Fibroblast of skin of back (primary cell): Measurements from ENCODE around the gene PKD1. TPM values are rescaled to one million over a fixed set of nuclear protein-coding genes. Genes with fewer than 3 reads are reported as not detected.

Experiments used
- DNase-seq: peaks from one replicate; pipeline ENCODE4 v3.0.0-alpha.2; 2013
- polyA plus RNA-seq, 2 experiments: library from polyadenylated mRNA; unstranded; fragments of 120-200 nt; gene quantifications; one replicate each; pipeline ENCODE4 v1.2.1, GENCODE V29; 2013; ENCODE audit not compliant: insufficient read length in 2 of 2

PKD1 gene
- 230 TPM for polyA plus RNA-seq (2013, experiment 1 of 2; ENCODE audit: insufficient read length)
- 141 TPM for polyA plus RNA-seq (2013, experiment 2 of 2; ENCODE audit: insufficient read length)

- DNase-seq: peak; percentile 89
These were observed at the start of gene PKD1 for GRCh38 chr16:2135770-2136490. PKD1 (minus strand) TSS chr16:2135898; CDS start chr16:2135689, 209 bp downstream.

- DNase-seq: no peak
These were observed 49.3 kb upstream of the PKD1 start for GRCh38 chr16:2184962-2185361.

DNA sequence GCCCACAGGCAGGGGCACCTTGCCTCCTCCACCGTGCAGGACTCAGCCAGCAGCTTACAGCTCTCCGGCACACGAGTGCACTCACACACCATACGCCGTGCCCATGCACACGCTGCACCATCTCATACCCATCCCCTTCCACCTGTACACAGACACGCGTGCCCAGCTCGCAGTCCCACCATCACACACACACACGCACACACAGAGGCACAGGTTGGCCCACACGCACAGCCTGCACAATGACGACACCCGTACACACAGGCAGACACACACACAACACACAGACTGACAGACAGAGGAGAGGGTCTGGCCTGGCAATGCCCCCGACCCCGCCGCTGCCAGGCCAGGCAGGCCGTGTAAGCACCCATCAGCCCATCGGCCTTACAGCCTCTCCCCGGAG lies 48.6 kb upstream of the PKD1 start:
- no peak for DNase-seq

DNA sequence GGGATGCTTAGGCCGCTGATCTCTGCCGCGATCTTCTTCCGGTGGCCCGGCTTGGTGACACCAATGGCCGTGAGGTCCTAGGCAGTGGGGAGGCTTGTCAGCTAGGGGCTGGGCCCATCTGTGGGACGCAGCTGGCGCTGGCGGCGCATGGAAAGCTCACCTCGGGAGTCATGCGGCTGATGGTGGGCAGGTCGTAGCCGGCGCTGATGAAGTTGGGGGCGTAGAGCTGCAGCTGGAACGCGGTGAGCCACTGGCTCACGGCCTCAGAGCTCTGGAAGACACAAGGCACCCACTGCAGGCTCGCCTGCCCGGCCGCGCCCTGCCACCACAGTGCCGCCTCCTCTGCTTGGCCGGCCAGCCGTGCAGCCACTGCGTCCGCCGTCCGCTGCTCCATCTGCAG lies 48.0 kb upstream of the PKD1 start:
- DNase-seq: no peak

- no peak for DNase-seq
These were observed 46.3 kb upstream of the PKD1 start for GRCh38 chr16:2181952-2182351.

GRCh38 chr16:2180962-2181923 lies 45.5 kb upstream of the PKD1 start:
- DNase-seq: no peak

DNA sequence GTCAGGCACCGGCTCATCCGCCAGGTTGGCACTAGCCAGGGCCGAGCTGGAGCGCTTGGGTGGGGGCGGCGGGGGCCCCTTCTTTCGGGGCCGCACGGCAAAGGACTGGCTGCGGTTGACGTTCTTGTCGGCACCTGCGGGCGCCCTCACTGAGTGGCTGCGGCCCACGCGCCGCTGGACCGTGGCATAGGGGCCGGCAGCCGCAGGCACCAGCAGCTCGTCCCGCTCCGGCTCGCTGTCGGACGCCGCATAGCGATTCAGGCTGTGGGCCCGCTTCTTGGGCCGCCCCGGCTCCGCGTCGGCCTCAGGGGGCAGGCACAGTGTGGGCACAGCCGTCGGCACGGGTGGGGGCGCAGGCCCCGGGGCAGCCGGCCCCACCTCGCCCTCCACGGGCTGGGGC lies 44.8 kb upstream of the PKD1 start:
- DNase-seq: no peak

- no peak for DNase-seq
These were observed 43.9 kb upstream of the PKD1 start for GRCh38 chr16:2179576-2179975.

DNA sequence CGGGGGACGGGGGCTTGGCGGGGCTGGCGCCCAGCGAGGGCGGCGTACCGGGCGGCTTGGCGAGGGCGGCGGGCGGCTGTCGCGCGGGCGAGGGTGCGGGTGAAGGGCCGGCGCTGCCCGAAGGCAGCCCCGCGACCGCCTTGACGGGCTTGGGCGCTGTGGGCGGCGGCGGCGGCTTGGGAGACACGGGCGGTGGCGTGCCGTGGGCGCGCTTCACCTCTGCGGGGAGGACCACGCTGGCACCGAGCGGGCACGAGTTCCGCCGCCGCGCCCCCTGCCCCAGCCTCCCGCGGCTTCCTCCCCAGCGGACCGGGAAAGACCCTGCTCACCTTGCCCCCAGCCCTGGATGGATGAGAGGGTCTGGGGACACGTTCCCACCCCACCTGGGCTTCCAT lies 43.4 kb upstream of the PKD1 start:
- DNase-seq: no peak

GRCh38 chr16:2178321-2179106 lies 42.8 kb upstream of the PKD1 start:
- DNase-seq: peak; percentile 46

GRCh38 chr16:2177561-2177960 lies 41.9 kb upstream of the PKD1 start:
- DNase-seq: no peak

GRCh38 chr16:2177101-2177500 lies 41.4 kb upstream of the PKD1 start:
- no peak for DNase-seq

- no peak for DNase-seq
These were observed 40.3 kb upstream of the PKD1 start for GRCh38 chr16:2176047-2176446.

GRCh38 chr16:2175454-2175853 lies 39.8 kb upstream of the PKD1 start:
- DNase-seq: no peak

DNA sequence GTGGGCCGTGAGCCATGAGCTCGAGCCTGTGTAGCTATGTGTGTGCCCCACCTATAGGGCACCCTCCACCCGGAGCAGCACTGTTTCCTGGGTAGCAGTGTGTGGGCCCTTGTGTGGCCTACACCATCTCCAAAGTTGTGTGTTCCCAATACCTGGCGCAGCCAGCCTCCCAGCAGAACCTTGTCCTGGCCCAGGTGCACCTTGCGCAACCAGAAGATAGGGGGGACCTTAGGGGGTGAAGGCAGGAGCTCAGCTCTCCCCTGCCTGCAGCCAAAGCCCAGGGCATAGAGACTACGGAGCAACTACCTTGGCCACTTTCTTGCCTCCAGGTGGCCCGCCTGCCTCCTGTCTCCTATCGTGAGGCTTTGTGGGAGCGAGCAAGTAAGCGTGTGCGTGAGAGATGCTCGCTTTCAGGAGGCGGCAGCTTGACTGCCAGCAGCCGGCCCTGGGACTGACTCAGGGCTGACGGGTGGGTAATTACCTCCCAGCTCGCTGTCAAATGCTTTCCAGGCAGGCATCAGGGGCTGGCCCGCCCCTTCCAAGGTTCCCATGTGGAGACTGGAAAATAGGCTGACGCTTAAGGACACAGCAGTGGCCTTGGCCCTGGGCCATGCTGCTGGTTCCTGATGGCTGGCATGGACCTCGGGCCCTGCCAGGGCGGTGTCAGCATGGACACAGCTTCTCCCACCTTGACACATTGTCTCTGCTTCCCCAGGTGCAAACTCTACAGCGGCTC lies 38.9 kb upstream of the PKD1 start:
- DNase-seq: no peak

GRCh38 chr16:2173916-2174315 lies 38.2 kb upstream of the PKD1 start:
- DNase-seq: no peak

- no peak for DNase-seq
These were observed 37.7 kb upstream of the PKD1 start for GRCh38 chr16:2173366-2173765.

GRCh38 chr16:2172688-2173335 lies 37.1 kb upstream of the PKD1 start:
- no peak for DNase-seq

DNA sequence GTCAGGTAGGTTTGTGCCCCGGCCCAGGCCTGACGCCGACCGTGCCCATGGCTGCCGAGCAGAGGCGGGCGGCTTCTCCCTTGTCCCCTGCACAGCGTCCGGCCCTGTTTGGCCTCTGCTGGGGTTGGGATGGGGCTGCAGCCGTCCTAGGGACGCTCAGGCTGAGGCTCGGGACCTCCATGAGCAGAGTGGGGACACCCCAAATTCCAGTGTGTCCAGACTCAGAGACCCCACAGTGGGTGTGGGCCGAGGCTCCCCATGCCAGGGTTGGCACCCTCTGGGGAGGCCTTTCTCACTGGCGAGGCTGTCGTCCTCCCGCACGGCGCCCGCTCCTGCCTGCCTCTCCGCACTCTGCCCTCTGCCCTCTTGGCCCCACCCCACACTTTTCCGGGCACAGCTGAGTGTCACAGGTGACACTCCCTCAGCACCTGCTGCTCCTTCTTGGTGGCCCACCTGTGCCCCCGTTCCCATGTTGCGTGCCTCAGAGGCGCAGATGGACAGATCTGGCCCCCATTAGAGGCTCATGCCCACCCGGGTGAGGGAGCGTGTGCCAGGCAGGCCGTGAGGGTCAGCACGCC lies 36.0 kb upstream of the PKD1 start:
- DNase-seq: no peak

DNA sequence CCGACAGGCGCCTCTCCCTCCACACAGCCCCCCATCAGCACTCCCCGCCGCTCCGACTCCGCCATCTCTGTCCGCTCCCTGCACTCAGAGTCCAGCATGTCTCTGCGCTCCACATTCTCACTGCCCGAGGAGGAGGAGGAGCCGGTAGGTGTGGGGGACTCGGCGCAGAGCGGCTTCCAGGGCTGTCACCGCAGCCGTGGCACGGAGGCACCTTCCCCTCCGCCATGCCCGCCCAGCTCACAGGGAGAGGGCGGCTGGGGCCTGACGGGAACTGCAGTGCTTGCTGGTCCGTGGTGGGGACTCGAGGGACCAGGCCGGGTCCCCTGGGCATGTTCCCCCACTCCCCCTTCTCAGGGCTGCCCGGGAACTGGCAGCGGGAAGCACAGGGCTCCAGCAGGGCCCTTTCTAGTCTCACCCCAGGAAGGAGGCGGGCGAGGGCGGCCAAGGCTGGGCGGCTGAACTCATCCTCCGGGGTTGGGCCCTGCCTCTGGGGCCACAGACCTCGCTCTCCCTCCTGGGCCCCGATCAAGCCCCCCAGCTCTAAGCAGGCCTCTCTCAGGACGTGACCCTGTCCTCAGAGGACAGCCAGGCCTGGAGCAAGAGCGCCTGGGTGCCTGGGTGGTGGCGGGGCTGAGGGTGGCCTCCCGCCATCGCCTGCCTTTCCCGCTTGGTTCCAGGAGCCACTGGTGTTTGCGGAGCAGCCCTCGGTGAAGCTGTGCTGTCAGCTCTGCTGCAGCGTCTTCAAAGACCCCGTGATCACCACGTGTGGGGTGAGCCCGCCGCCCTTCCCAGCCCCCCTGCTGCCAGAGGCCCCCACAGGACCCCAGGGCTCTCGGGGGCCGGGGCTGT lies 35.1 kb upstream of the PKD1 start:
- DNase-seq: no peak
